Renal cortex interstitium (tissue), 11 donors: ENCODE data around the gene TADA2A. TPM values are rescaled to one million over a fixed set of nuclear protein-coding genes. Genes with fewer than 3 reads are reported as not detected.
"Not testable (repeated sequence)": the region's sequence is repeated elsewhere in the genome, so short reads cannot be mapped to it uniquely, and the experiment has no call there.

ENCODE experiments used
- DNase-seq, 11 donors: peaks; one replicate each; pipeline ENCODE4 v3.0.0-alpha.2; 2013; ENCODE audit warnings: low read depth in 9 of 11, low spot score in 4 of 11; ENCODE audit errors: extremely low read depth in 1 of 11
- polyA plus RNA-seq, 3 donors: library from polyadenylated mRNA; unstranded; fragments of 120-200 nt; gene quantifications; one replicate each; pipeline ENCODE4 v1.2.1, GENCODE V29; 2013; ENCODE audit not compliant: insufficient read length in 3 of 3

TADA2A gene
- polyA plus RNA-seq, 3 donors, result 23.9 to 27.0 (median 25.0) TPM

DNA sequence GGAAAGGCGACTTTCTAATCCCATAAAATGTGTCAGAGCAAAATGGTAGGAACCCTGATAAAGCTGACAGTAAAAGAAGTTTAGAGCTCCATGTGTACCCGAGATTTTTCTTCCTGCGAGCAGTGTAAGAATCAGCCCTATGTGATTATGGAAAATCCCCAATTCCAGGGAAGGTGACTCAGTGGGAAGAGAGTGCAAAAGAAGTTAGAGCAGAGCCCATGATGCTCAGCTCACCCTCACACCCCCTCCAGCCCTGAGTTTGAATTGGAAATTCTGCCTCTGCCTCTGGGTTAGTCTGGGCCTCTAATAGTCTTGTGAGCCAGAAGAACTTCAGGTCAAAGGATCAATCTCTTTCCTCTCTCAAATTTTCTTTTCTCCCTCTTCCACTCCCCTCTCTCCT, 18.4 kb upstream of the TADA2A start:
- no peak for DNase-seq

GRCh38 chr17:37389160-37389559, 17.5 kb upstream of the TADA2A start:
- DNase-seq, result no peak

DNA sequence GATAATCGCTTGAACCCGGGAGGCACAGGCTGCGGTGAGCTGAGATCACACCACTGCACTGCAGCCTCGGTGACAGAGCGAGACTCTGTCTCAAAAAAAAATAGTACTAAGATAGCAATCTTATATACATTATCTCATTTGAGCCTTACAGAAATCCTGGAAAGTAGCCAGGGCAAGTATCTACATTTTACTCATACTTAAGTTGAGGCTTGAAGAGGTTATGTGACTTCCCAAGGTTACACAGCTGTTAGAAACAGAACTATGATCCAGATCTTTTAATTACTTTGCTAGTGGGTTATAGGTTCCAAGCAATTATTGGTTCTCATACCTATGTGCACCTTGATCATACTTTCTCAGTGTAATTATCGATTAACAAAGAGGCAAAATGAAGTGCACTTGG, 15.5 kb upstream of the TADA2A start:
- DNase-seq, result no peak

- no peak for DNase-seq
Measured at GRCh38 chr17:37392024-37392590, 14.6 kb upstream of the TADA2A start.

DNA sequence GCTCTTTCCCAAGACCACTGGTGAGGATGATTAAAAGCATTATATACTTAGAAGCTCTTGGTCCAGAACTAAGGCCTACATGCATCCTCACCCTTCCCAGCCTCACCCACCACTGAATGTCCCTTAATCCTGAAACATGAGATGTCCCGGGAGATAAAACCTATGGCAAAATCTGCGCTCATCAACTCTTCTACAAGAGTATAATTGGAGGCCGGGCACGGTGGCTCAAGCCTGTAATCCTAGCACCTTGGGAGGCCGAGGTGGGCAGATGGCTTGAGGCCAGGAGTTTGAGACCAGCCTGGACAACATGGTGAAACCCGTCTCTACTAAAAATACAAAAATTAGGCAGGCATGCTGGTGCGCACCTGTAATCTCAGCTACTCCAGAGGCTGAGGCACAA, 13.3 kb upstream of the TADA2A start:
- DNase-seq, result no peak

DNA sequence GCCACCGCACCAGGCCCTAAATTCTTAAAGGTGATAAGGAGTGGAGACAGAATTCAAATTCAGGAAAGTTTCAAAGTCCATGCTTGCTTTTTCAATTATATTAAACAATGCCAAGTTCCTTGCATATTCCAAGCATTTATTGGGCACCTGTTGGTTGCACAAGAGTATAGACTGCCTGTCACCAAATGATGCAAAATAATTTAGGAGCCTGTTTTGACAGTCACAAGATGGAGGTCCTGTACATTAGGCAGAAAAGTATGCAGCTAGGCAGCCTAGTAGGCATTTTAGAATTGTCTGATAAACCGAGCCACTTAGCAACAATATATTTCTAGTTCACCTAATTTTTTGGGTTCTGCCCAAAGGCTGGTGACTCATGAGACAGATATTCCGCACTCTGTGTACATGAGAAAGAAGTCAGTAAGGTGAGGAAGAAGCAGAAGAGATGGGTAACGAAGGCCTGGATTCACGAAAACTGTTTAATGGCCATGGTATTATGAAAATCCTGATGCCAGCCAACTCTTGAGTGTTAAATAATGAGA, 7.4 kb upstream of the TADA2A start:
- DNase-seq, result no peak

GRCh38 chr17:37400505-37400904, 6.2 kb upstream of the TADA2A start:
- DNase-seq, result no peak

- not testable (repeated sequence) for DNase-seq
Measured at GRCh38 chr17:37405522-37405921, 1.2 kb upstream of the TADA2A start.

DNA sequence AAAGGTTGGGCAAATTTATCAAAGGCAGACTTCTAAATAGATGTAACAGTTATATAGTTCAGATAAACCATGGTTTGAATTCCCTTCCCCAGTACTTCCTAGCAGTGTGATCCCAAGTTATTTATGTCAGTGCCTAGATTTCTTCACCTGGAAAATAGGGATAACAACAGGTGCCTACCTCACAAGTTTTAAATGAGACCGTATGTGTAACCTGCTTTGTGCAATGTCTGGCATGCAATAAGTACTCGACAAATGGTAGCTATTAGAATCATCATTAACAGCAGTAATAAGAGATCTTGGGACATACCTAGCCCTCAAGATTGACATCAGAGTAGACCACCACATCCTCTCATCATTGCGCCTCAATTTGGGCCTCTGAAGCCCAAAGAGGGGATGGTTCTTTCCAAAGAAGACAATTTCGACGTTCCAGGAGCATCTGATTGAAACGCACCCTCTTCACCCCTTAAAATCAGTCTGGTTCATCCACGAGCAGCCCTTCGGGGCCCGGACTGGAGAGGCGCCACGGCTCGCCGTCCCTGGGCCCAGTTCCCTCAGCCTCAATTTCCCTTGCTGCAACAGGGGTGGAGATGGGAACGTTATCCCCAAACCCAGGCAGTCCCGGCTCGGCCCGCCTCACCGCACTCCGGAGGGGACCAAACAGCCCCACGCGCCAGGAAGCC, 591 bp upstream of the TADA2A start:
- DNase-seq, result peak in 5 of 11 donors; percentile 7 to 43 (median 17)

GRCh38 chr17:37408145-37408479, 1.4 kb downstream of the TADA2A start:
- not testable (repeated sequence) for DNase-seq

GRCh38 chr17:37410357-37410756, 3.7 kb downstream of the TADA2A start:
- no peak for DNase-seq

GRCh38 chr17:37413875-37414519, 7.3 kb downstream of the TADA2A start:
- DNase-seq, result no peak

DNA sequence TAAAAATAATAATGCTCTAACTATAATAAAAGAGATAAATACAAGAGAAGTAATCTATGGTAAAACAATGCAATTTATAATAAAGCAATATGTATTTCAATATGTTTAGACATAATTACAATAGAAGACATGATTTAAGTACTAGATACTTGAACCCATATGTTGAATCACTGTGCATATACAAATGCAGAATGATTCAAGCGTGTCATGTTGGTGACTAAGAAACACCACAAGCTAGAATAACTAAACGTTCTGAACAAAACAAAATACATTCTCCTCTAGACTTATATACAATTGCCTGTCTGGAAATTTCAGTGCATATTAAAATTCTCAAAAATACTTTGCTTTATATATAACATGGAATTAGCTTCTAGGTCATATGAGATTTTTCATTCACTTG, 11.2 kb downstream of the TADA2A start:
- no peak for DNase-seq

GRCh38 chr17:37422971-37423625, 16.4 kb downstream of the TADA2A start:
- DNase-seq, result no peak

DNA sequence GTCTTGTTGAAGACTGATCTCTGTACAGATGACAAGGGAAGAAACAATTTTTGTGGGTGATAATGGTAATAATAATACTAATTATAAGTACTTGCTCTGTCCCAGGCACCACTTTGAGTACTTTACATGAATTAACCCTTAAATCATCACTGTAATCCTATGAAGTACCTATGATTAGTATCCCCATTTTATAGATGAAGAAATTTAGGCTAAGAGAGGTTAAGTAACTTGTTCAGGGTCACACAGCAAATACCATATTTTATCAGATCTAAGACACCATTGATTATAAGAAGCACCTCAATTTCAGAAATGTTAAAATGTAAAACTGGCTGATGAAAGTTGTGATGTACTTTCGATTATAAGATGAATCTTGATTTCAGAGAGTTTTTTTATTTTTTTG, 18.6 kb downstream of the TADA2A start:
- no peak for DNase-seq

DNA sequence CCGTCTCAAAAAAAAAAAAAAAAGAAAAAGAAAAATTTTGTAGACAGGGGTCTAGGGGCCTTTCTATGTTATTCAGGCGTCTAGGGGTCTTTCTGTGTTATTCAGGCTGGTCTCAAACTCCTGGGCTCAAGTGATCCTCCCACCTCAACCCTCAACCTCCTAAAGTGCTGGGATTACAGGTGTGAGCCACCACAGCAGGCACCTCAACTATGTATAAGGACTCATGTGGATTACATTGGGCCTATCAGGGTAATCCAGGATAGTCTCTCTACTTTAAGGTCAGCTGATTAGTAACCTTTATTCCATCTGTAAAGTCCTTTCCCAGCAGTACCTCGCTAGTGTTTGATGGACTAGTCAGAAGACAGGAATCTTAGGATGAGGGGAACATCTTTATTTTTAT, 22.4 kb downstream of the TADA2A start:
- no peak for DNase-seq

DNA sequence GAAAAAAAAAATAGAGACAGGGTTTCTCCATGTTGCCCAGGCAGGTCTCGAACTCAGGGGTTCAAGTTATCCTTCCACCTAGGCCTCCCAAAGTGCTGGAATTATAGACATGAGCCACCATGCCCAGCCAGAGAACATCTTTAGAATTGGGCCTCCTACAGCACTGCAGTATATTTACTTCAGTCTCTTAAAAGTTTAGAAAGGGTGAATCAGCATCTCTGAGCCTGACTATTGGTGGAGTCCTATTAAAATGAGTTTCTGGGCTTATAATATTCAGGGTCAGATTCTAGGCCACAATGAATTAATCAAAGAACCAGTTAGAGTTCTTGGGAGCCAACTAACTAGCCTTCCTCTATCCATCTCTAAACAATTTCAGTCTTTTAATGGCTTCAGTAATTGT, 22.8 kb downstream of the TADA2A start:
- DNase-seq, result no peak

GRCh38 chr17:37430051-37430627, 23.5 kb downstream of the TADA2A start:
- no peak for DNase-seq

- no peak for DNase-seq
Measured at GRCh38 chr17:37432671-37433070, 26.0 kb downstream of the TADA2A start.

DNA sequence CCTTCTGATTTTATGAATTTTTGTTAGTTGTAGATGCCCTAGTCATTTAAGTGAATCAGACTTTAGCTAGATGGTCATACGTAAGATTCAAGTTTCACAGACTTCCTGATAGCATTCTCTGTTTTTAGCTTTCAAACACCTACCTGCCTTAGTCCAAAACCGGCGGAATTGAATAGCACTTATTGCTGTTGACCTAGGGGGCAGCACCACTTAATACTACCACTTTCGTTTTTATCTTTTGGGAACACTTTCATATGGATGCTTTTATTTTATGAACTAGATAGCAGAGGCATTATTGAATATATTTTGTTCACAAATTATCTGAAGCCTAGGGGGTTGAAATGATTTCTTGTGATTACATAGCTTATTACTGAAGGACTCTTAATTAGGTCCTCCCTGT, 31.5 kb downstream of the TADA2A start:
- DNase-seq, result no peak
